Body of pancreas (tissue), 4 donors: ENCODE measurements around the gene LTBP1. TPM values are rescaled to one million over a fixed set of nuclear protein-coding genes. Genes with fewer than 3 reads are reported as not detected.

Experiments used
- ATAC-seq: fragments of 150-250 bp; one replicate; pipeline ENCODE4 v1.9.1; 2016
- DNase-seq, 4 donors: peaks; one replicate each; pipeline ENCODE4 v3.0.0-alpha.2; 2019
- H3K27ac ChIP-seq, 4 donors: fragments of 200-600 bp; sonication (generic); 1 replicate in 3 of 4; 2 replicates in 1 of 4; pipeline versions ENCODE4 v1.5.1 to v1.6.1; 2016 to 2019; ENCODE audit warnings: mild to moderate bottlenecking in 1 of 4, mixed read lengths in 1 of 4, moderate library complexity in 1 of 4
- H3K27me3 ChIP-seq, 2 donors: fragments of 200-600 bp; sonication (generic); one replicate each; pipeline ENCODE4 v1.6.0; 2016; ENCODE audit warnings: mild to moderate bottlenecking in 1 of 2
- H3K36me3 ChIP-seq, 2 donors: fragments of 200-600 bp; sonication (generic); replicated peaks in 1 of 2; 2 replicates each; pipeline ENCODE4 v1.5.1; 2016; ENCODE audit warnings: low read depth in 2 of 2; ENCODE audit not compliant: insufficient read depth in 1 of 2
- H3K4me1 ChIP-seq: fragments of 200-600 bp; sonication (generic); one replicate; pipeline ENCODE4 v1.6.0; 2016
- H3K4me3 ChIP-seq, 2 donors: fragments of 200-600 bp; sonication (generic); 1 replicate in 1 of 2; 2 replicates in 1 of 2; pipeline ENCODE4 v1.5.1; 2016 to 2019
- H3K9me3 ChIP-seq, 3 donors: fragments of 200-600 bp; sonication (generic); 1 replicate in 2 of 3; 2 replicates in 1 of 3; pipeline ENCODE4 v1.5.1; 2016
- POLR2A ChIP-seq, 3 donors: fragments of 450-650 bp; IDR thresholded peaks; one replicate each; pipeline ENCODE4 v1.6.1; 2016; ENCODE audit warnings: antibody characterized with exemption in 3 of 3, mild to moderate bottlenecking in 2 of 3
- WGBS, 2 donors: methylation state at CpG; one replicate each; pipeline ENCODE4 v1.1.5; 2017; 5-methylcytosine and 5-hydroxymethylcytosine counted together
- intact Hi-C: fragments of 100-400 bp; cut with DNase I; formaldehyde crosslinking; loops from one replicate; pipeline ENCODE4 v1.15.1; 2023
- total RNA-seq, 2 donors: library from RNA; depleted of rRNA; stranded (reverse); fragments of >200 nt; gene quantifications; one replicate each; pipeline ENCODE4 v1.1.0, GENCODE V29; 2016
- TF ChIP-seq, protein P1 (sequence below), 7 experiments: fragments of 450-650 bp in 4 of 7; fragments of 200-600 bp in 3 of 7; sonication (generic) in 3 of 7; IDR thresholded peaks; one replicate each; pipeline ENCODE4 v1.5.1; 2016 to 2019; ENCODE audit warnings: antibody characterized with exemption in 7 of 7

Gene LTBP1
- total RNA-seq, 2 donors from 2014 or later = 8.8 to 10.2 TPM

DNA sequence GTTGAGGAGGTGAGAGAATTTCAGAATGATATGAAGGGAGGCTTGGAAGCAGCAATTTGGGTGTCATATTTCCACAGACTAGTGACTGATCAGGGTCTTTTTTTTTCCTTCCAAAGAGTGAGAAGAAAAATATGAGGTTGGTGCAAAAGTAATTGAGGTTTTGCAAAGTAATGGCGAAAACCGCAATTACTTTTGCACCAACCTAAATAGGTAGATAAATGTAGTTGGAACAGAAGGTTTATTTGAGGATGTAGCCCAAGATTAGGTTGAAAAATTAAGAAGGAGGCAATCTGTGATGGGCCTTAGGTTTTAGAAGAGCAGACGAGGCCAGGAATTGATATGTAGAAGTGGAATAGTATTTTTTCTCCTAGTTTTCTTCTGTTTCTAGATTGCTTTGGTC lies 7.8 kb upstream of the LTBP1 start:
- no peak for ATAC-seq
- intact Hi-C loops = no loop called here
- 84 to 96% methylated on average over 3 of the region's 3 CpGs for WGBS, 2 donors

DNA sequence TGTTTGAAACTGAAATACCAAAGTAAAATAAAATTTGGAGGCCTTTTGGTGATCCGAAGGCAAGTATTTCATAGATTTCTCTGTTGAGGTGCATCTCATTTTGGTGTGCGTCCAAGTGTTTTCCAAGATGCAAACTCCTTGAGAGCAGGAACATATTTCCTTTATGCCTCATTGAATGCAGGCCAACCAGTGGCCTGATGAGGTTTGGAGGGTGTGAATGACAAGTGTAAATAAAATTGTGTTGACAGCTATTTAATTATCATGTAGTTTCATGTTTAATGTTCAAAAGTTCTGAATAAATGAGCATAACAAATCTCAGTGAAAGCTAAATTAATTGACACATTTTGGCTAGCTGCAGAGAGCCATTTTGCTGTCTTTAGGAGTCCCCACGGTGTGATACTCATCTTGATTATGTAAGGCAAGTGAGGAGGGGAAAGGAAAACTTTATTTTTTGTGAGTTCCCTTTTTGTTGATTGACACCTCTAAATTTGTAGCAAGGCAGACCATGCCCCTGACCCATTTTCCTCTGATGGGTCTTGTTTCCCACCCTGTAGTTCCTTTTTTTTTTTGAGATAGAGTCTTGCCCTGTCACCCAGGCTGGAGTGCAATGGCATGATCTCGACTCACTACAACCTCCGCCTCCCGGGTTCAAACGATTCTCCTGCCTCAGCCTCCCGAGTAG lies 6.3 kb upstream of the LTBP1 start:
- Histone ChIP-seq H3K27me3 (no peaks in the 10 kb centered on the region), H3K27ac (no peak overlapping the region), H3K4me1 (no peaks in the 10 kb centered on the region), H3K9me3 (no peaks in the 10 kb centered on the region), H3K4me3 (no peak overlapping the region), H3K36me3 (no peaks in the 10 kb centered on the region)
- DNase-seq = no peak
- intact Hi-C loops = no loop called here
- TF ChIP-seq, protein P1, sequence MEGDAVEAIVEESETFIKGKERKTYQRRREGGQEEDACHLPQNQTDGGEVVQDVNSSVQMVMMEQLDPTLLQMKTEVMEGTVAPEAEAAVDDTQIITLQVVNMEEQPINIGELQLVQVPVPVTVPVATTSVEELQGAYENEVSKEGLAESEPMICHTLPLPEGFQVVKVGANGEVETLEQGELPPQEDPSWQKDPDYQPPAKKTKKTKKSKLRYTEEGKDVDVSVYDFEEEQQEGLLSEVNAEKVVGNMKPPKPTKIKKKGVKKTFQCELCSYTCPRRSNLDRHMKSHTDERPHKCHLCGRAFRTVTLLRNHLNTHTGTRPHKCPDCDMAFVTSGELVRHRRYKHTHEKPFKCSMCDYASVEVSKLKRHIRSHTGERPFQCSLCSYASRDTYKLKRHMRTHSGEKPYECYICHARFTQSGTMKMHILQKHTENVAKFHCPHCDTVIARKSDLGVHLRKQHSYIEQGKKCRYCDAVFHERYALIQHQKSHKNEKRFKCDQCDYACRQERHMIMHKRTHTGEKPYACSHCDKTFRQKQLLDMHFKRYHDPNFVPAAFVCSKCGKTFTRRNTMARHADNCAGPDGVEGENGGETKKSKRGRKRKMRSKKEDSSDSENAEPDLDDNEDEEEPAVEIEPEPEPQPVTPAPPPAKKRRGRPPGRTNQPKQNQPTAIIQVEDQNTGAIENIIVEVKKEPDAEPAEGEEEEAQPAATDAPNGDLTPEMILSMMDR (IDR thresholded peaks at IDR 0.05) = no peak
- WGBS, 2 donors = 85 to 90% methylated on average over 8 of the region's 8 CpGs
- ATAC-seq = no peak

More for the DNA sequence above, 7.8 kb upstream of the LTBP1 start:
- H3K9me3 ChIP-seq = no peaks in the 10 kb centered on the region
- H3K27me3 ChIP-seq = no peaks in the 10 kb centered on the region
- TF ChIP-seq, protein P1 (IDR thresholded peaks at IDR 0.05) = no peak
- TF ChIP-seq POLR2A (IDR thresholded peaks at IDR 0.05) = no peak
- H3K27ac ChIP-seq = no peak overlapping the region
- H3K4me3 ChIP-seq = no peak overlapping the region
- H3K36me3 ChIP-seq = no peaks in the 10 kb centered on the region
- no peak for DNase-seq
- no peaks in the 10 kb centered on the region for H3K4me1 ChIP-seq

DNA sequence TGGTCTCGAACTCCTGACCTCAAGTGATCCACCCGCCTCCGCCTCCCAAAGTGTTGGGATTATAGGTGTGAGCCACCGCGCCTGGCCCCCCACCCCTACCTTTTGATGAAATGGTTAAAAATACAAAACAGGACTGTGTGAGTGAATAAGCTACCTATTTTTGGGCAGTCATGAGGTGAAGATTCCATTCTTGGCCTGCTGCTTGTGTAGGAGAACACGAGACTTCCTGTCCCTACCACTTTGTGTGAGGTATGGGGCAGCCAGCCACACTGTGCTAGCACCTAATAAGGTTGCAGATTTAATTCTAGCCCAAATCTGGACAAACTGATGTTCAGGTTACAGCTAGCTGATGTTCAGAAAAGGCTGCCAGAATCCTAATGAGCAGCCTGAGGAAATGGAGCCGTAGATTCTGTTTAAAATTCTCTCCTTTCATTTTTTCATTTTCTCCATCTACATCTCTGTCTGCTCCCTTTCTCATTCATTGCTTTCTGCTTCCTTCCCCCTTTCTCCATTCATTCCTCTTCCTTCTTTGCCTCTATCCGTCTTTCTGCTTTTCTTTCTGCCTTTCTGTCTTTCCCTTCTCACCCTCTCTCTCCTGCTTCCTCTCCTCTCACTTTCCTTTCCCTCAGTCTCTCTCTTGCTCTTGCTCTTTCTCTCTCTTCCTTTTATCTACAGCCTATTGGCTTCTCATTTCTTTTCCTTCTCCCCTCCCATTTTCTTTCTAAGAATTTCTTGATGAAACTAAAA lies 4.6 kb upstream of the LTBP1 start:
- ATAC-seq (no peak), DNase-seq (no peak)
- Histone ChIP-seq H3K27me3 (no peaks in the 10 kb centered on the region), H3K4me1 (peaks cover 8% of the 10 kb centered on the region), H3K9me3 (no peaks in the 10 kb centered on the region), H3K27ac (no peak overlapping the region), H3K4me3 (no peak overlapping the region), H3K36me3 (no peaks in the 10 kb centered on the region)
- TF ChIP-seq POLR2A (IDR thresholded peaks at IDR 0.05) = no peak
- TF ChIP-seq, protein P1 (IDR thresholded peaks at IDR 0.05) = no peak
- 88 to 92% methylated on average over 8 of the region's 8 CpGs for WGBS, 2 donors
- intact Hi-C loops = no loop called here

DNA sequence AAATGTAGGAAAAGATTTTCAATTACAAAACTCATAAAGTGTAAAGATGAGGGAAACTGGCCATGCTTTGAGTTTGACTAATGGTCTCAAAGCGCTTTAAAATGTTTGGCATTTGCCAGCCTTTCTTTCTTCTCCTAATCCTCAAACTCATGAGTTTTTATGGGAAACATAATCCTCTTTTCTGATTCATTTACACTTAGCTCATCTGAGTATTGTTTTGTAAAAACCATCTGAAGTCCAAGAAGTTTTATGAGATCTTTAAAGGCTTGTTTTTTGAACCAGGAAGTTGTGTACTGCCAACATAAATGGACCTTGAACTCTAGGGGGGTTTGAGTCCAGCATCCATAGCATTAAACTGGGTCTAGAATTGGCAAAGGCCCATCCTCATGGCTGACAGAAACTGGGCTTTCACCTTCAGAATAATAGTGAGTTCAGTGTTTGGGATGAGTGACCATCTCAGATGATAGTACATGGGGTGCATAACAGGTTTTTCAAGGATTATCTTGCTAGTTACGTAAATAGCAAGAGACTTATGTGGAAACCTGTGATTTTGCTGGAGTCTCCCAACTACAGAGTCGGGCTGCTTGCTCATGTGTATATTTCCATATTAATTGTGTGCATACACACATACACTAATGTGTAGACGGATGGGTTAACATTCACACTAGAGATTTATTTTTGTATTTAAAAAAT lies 3.8 kb upstream of the LTBP1 start:
- WGBS, 2 donors = 79 to 85% methylated on average over 4 of the region's 4 CpGs

More for the DNA sequence above, 3.8 kb upstream of the LTBP1 start:
- Histone ChIP-seq H3K4me1 (peaks cover 14% of the 10 kb centered on the region), H3K36me3 (no peaks in the 10 kb centered on the region), H3K9me3 (no peaks in the 10 kb centered on the region), H3K4me3 (no peak overlapping the region), H3K27me3 (no peaks in the 10 kb centered on the region), H3K27ac (no peak overlapping the region)
- ATAC-seq = no peak
- TF ChIP-seq, protein P1 (IDR thresholded peaks at IDR 0.05) = no peak
- TF ChIP-seq POLR2A (IDR thresholded peaks at IDR 0.05) = no peak
- intact Hi-C loops = no loop called here
- DNase-seq = no peak
